ENCODE results near the gene MGMT.

Gene MGMT

DNA sequence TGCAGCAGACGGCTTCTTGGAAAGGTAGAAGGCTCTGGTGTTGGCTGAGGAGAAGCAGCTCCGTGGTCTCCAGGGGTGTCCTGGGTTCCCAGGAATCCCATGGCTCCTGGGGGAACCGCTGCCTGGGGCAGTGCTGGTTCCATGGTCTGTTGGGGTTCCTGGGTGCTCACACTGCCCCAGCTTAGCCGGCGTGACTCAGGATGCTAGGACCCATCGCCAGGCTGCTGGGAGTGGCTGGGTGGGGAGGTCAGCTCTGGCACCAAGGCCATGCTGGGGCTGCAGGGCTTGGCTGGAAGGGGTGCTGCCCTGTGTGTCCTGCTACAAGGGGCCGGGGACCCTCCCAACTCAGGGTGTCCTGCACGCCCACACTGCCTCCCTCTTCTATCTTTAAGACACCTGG lies 9.4 kb downstream of the MGMT start:
- peaks cover 8% of the 10 kb centered on the region for H3K36me3 ChIP-seq (ENCODE audit: insufficient read depth, low read length)
- H3K4me1 ChIP-seq (ENCODE audit: insufficient read depth, low read length), result no peaks in the 10 kb centered on the region
- H3K4me2 ChIP-seq (ENCODE audit: insufficient read depth, low read length), result no peak overlapping the region
- no peak overlapping the region for H3K9ac ChIP-seq (ENCODE audit: low read depth, low read length)
- ATAC-seq (ENCODE audit: insufficient read depth, low read depth) (no peak), DNase-seq (no peak)
- H3K27me3 ChIP-seq (ENCODE audit: insufficient read depth, low read length, poor library complexity), result no peaks in the 10 kb centered on the region
- H3K79me2 ChIP-seq (ENCODE audit: insufficient read depth, low read length), result peaks cover 72% of the 10 kb centered on the region
- H2AFZ ChIP-seq (ENCODE audit: low read depth, low read length), result no peak overlapping the region
- no peak overlapping the region for H3K27ac ChIP-seq (ENCODE audit: low read length)
- H3K4me3 ChIP-seq (ENCODE audit: low read depth in 1 of 2, low read length in 2 of 2), result no peak overlapping the region
- TF ChIP-seq, protein P1, sequence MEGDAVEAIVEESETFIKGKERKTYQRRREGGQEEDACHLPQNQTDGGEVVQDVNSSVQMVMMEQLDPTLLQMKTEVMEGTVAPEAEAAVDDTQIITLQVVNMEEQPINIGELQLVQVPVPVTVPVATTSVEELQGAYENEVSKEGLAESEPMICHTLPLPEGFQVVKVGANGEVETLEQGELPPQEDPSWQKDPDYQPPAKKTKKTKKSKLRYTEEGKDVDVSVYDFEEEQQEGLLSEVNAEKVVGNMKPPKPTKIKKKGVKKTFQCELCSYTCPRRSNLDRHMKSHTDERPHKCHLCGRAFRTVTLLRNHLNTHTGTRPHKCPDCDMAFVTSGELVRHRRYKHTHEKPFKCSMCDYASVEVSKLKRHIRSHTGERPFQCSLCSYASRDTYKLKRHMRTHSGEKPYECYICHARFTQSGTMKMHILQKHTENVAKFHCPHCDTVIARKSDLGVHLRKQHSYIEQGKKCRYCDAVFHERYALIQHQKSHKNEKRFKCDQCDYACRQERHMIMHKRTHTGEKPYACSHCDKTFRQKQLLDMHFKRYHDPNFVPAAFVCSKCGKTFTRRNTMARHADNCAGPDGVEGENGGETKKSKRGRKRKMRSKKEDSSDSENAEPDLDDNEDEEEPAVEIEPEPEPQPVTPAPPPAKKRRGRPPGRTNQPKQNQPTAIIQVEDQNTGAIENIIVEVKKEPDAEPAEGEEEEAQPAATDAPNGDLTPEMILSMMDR (IDR thresholded peaks at IDR 0.05; ENCODE audit: borderline replicate concordance, extremely low read depth, low read length, poor library complexity, severe bottlenecking), result no peak
- TF ChIP-seq EZH2 (IDR thresholded peaks at IDR 0.05; ENCODE audit: borderline replicate concordance, low read depth, low read length, severe bottlenecking), result no peak
- peaks cover 7% of the 10 kb centered on the region for H3K9me3 ChIP-seq (ENCODE audit: insufficient read depth, low read length, severe bottlenecking)
- peaks cover 3% of the 10 kb centered on the region for H4K20me1 ChIP-seq (ENCODE audit: insufficient read depth, low read length)

DNA sequence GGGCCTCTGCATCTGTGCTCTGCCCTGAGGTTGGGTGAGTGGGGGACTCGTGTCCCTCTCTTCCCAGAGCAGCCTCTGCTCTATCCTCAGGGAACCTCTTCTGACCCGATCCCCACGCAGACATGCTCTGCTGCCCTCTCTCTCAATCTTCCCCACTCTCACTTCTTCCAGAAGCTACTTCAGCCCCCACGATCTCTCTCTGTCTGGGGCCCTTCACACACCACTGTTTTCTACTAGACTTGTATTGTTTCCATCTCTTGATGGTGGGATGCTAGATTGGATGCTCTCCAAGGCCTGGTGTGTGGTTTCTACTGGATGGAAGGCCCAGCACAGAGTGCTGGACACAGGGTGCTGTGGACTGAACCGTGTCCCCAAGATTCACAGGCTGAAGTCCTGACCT lies 10.0 kb downstream of the MGMT start:
- DNase-seq, result no peak
- ATAC-seq (ENCODE audit: insufficient read depth, low read depth), result no peak
- Histone ChIP-seq H3K4me2 (ENCODE audit: insufficient read depth, low read length) (no peak overlapping the region), H3K79me2 (ENCODE audit: insufficient read depth, low read length) (peaks cover 69% of the 10 kb centered on the region), H3K9me3 (ENCODE audit: insufficient read depth, low read length, severe bottlenecking) (peaks cover 8% of the 10 kb centered on the region), H3K9ac (ENCODE audit: low read depth, low read length) (no peak overlapping the region), H2AFZ (ENCODE audit: low read depth, low read length) (no peak overlapping the region), H3K27ac (ENCODE audit: low read length) (no peak overlapping the region), H3K36me3 (ENCODE audit: insufficient read depth, low read length) (peaks cover 2% of the 10 kb centered on the region; the same call in 1 of the 2 replicates), H3K4me1 (ENCODE audit: insufficient read depth, low read length) (no peaks in the 10 kb centered on the region), H3K27me3 (ENCODE audit: insufficient read depth, low read length, poor library complexity) (no peaks in the 10 kb centered on the region), H3K4me3 (ENCODE audit: low read depth in 1 of 2, low read length in 2 of 2) (no peak overlapping the region), H4K20me1 (ENCODE audit: insufficient read depth, low read length) (peaks cover 3% of the 10 kb centered on the region)
- no peak for TF ChIP-seq EZH2 (IDR thresholded peaks at IDR 0.05; ENCODE audit: borderline replicate concordance, low read depth, low read length, severe bottlenecking)
- TF ChIP-seq, protein P1 (IDR thresholded peaks at IDR 0.05; ENCODE audit: borderline replicate concordance, extremely low read depth, low read length, poor library complexity, severe bottlenecking), result no peak

DNA sequence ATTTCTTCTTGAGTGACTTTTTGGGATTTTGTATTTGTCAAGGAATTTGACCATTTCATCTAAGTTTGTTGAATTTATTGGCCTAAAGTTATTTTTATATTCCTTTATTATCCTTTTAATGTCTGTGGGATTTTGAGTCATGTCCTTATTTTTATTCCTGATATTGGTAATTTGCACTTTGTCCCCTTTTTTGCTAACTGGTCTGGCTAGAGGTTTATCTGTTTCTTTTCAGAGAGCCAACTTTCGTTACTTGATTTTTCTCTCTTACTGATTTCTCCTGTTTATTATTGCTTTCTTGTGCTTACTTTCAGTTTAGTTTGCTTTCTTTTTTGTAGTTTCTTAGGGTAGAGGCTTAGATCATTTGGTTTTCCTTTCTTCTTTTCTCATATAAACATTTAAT lies 14.6 kb downstream of the MGMT start:
- no peak overlapping the region for H3K9ac ChIP-seq (ENCODE audit: low read depth, low read length)
- H4K20me1 ChIP-seq (ENCODE audit: insufficient read depth, low read length), result no peaks in the 10 kb centered on the region
- TF ChIP-seq, protein P1 (IDR thresholded peaks at IDR 0.05; ENCODE audit: borderline replicate concordance, extremely low read depth, low read length, poor library complexity, severe bottlenecking), result no peak
- TF ChIP-seq EZH2 (IDR thresholded peaks at IDR 0.05; ENCODE audit: borderline replicate concordance, low read depth, low read length, severe bottlenecking), result no peak
- peaks cover 47% of the 10 kb centered on the region for H3K79me2 ChIP-seq (ENCODE audit: insufficient read depth, low read length)
- no peaks in the 10 kb centered on the region for H3K4me1 ChIP-seq (ENCODE audit: insufficient read depth, low read length)
- no peaks in the 10 kb centered on the region for H3K36me3 ChIP-seq (ENCODE audit: insufficient read depth, low read length)
- no peak for ATAC-seq (ENCODE audit: insufficient read depth, low read depth)
- no peak for DNase-seq
- H3K4me3 ChIP-seq (ENCODE audit: low read depth in 1 of 2, low read length in 2 of 2), result no peak overlapping the region
- no peak overlapping the region for H3K27ac ChIP-seq (ENCODE audit: low read length)
- H3K27me3 ChIP-seq (ENCODE audit: insufficient read depth, low read length, poor library complexity), result no peaks in the 10 kb centered on the region
- peaks cover 35% of the 10 kb centered on the region for H3K9me3 ChIP-seq (ENCODE audit: insufficient read depth, low read length, severe bottlenecking)
- no peak overlapping the region for H2AFZ ChIP-seq (ENCODE audit: low read depth, low read length)
- H3K4me2 ChIP-seq (ENCODE audit: insufficient read depth, low read length), result no peak overlapping the region
